ENCODE data around the gene PPP1R3F.

GRCh38 chrX:49233887-49234555 is 35.6 kb upstream of the PPP1R3F start:
- no peak for TF ChIP-seq CTCF (IDR thresholded peaks at IDR 0.05; ENCODE audit: low read length)
- no peak for TF ChIP-seq EZH2 (IDR thresholded peaks at IDR 0.05; ENCODE audit: borderline replicate concordance, low read length)
